Immature natural killer cell (primary cell): ENCODE measurements around the gene MED6. TPM values are rescaled to one million over a fixed set of nuclear protein-coding genes. Genes with fewer than 3 reads are reported as not detected.
A peak's percentile ranks its signal among the peaks of the same experiment; 100 is the strongest.

Experiments used
- DNase-seq, 3 donors: peaks; one replicate each; pipeline ENCODE4 v3.0.0; 2022; ENCODE audit warnings: mixed read lengths in 1 of 3
- H3K27ac Mint-ChIP-seq, 6 donors: one replicate each; pipeline ENCODE4 v1.8.0; 2020; ENCODE audit warnings: mixed read lengths in 6 of 6, mild to moderate bottlenecking in 5 of 6, inconsistent platforms in 4 of 6, moderate library complexity in 3 of 6
- H3K27me3 Mint-ChIP-seq, 3 donors: one replicate each; pipeline ENCODE4 v1.8.0; 2020 to 2021; ENCODE audit warnings: low read depth in 3 of 3, mild to moderate bottlenecking in 3 of 3, mixed read lengths in 3 of 3, moderate library complexity in 3 of 3, inconsistent platforms in 1 of 3
- H3K36me3 Mint-ChIP-seq, 3 donors: one replicate each; pipeline ENCODE4 v1.8.0; 2020; ENCODE audit warnings: mixed read lengths in 3 of 3, inconsistent platforms in 2 of 3, mild to moderate bottlenecking in 2 of 3
- H3K4me1 Mint-ChIP-seq, 2 donors: one replicate each; pipeline ENCODE4 v1.8.0; 2020; ENCODE audit warnings: inconsistent platforms in 2 of 2, mild to moderate bottlenecking in 2 of 2, mixed read lengths in 2 of 2, moderate library complexity in 1 of 2
- H3K4me3 Mint-ChIP-seq, 5 donors: one replicate each; pipeline ENCODE4 v1.8.0; 2020; ENCODE audit warnings: mild to moderate bottlenecking in 5 of 5, mixed read lengths in 5 of 5, inconsistent platforms in 3 of 5, moderate library complexity in 3 of 5
- H3K9me3 Mint-ChIP-seq, 6 donors: one replicate each; pipeline ENCODE4 v1.8.0; 2020; ENCODE audit warnings: mild to moderate bottlenecking in 6 of 6, mixed read lengths in 6 of 6, inconsistent platforms in 4 of 6, moderate library complexity in 3 of 6
- polyA plus RNA-seq, 3 donors: library from polyadenylated mRNA; unstranded; fragments of 300-500 nt; fragmentation: Illumina TruSeq; gene quantifications; one replicate each; pipeline ENCODE4 v1.2.3, GENCODE V29; 2021

Gene MED6, protein sequence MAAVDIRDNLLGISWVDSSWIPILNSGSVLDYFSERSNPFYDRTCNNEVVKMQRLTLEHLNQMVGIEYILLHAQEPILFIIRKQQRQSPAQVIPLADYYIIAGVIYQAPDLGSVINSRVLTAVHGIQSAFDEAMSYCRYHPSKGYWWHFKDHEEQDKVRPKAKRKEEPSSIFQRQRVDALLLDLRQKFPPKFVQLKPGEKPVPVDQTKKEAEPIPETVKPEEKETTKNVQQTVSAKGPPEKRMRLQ
- polyA plus RNA-seq: 10 to 100 TPM; 21.3 to 37.3 (median 28.5) TPM

- Mint-ChIP-seq H3K36me3 (peaks cover 0 to 6% (median 5%) of the 10 kb centered on the region in 3 donors), H3K27ac (peak within 1 kb of the TSS; percentile 87 to 98 (median 96)), H3K4me3 (peak within 1 kb of the TSS; percentile 97 to 100 (median 99)), H3K27me3 (peaks cover 5 to 12% (median 5%) of the 10 kb centered on the region in 3 donors), H3K9me3 (no peaks in the 10 kb centered on the region), H3K4me1 (peaks cover 19 to 46% of the 10 kb centered on the region in 2 donors)
- peak; percentile 84 to 89 (median 87) for DNase-seq
Measured at GRCh38 chr14:70600382-70601157, at the start of gene MED6. TSS of gene MED6 (minus strand) at chr14:70600655. CDS start at chr14:70600637, 18 bp downstream.

GRCh38 chr14:70649803-70650202 is 49.3 kb upstream of the MED6 start:
- Mint-ChIP-seq H3K4me3 (no peak overlapping the region), H3K36me3 (no peaks in the 10 kb centered on the region), H3K27me3 (peaks cover 0 to 4% (median 4%) of the 10 kb centered on the region in 3 donors), H3K4me1 (peaks cover 10 to 33% of the 10 kb centered on the region in 2 donors), H3K27ac (no peak overlapping the region), H3K9me3 (no peaks in the 10 kb centered on the region)
- no peak for DNase-seq

- Mint-ChIP-seq H3K4me1 (peaks cover 13 to 35% of the 10 kb centered on the region in 2 donors), H3K9me3 (no peaks in the 10 kb centered on the region), H3K27ac (no peak overlapping the region), H3K27me3 (peaks cover 0 to 12% (median 2%) of the 10 kb centered on the region in 3 donors), H3K4me3 (no peak overlapping the region), H3K36me3 (no peaks in the 10 kb centered on the region)
- no peak for DNase-seq
Measured at GRCh38 chr14:70648346-70648745, 47.9 kb upstream of the MED6 start.

- H3K27me3 Mint-ChIP-seq: peaks cover 0 to 22% (median 5%) of the 10 kb centered on the region in 3 donors
- H3K9me3 Mint-ChIP-seq: no peaks in the 10 kb centered on the region
- H3K4me1 Mint-ChIP-seq: peaks cover 23 to 40% of the 10 kb centered on the region in 2 donors
- H3K36me3 Mint-ChIP-seq: no peaks in the 10 kb centered on the region
- no peak for DNase-seq
- H3K4me3 Mint-ChIP-seq: no peak overlapping the region
- peak overlapping the region in 1 of 6 donors; percentile 72 for H3K27ac Mint-ChIP-seq
Measured at GRCh38 chr14:70646705-70647104, 46.2 kb upstream of the MED6 start.

- H3K4me1 Mint-ChIP-seq: peaks cover 29 to 45% of the 10 kb centered on the region in 2 donors
- H3K27me3 Mint-ChIP-seq: peaks cover 4 to 27% (median 5%) of the 10 kb centered on the region in 3 donors
- H3K27ac Mint-ChIP-seq: no peak overlapping the region
- DNase-seq: no peak
- H3K36me3 Mint-ChIP-seq: no peaks in the 10 kb centered on the region
- no peaks in the 10 kb centered on the region for H3K9me3 Mint-ChIP-seq
- no peak overlapping the region for H3K4me3 Mint-ChIP-seq
Measured at GRCh38 chr14:70645892-70646291, 45.4 kb upstream of the MED6 start.

GRCh38 chr14:70643967-70644366 is 43.5 kb upstream of the MED6 start:
- Mint-ChIP-seq H3K27ac (no peak overlapping the region), H3K9me3 (no peaks in the 10 kb centered on the region), H3K4me3 (peak overlapping the region in 4 of 5 donors; percentile 80 to 92 (median 88)), H3K4me1 (peaks cover 39 to 52% of the 10 kb centered on the region in 2 donors), H3K27me3 (peaks cover 5 to 31% (median 6%) of the 10 kb centered on the region in 3 donors), H3K36me3 (no peaks in the 10 kb centered on the region)
- DNase-seq: no peak

DNA sequence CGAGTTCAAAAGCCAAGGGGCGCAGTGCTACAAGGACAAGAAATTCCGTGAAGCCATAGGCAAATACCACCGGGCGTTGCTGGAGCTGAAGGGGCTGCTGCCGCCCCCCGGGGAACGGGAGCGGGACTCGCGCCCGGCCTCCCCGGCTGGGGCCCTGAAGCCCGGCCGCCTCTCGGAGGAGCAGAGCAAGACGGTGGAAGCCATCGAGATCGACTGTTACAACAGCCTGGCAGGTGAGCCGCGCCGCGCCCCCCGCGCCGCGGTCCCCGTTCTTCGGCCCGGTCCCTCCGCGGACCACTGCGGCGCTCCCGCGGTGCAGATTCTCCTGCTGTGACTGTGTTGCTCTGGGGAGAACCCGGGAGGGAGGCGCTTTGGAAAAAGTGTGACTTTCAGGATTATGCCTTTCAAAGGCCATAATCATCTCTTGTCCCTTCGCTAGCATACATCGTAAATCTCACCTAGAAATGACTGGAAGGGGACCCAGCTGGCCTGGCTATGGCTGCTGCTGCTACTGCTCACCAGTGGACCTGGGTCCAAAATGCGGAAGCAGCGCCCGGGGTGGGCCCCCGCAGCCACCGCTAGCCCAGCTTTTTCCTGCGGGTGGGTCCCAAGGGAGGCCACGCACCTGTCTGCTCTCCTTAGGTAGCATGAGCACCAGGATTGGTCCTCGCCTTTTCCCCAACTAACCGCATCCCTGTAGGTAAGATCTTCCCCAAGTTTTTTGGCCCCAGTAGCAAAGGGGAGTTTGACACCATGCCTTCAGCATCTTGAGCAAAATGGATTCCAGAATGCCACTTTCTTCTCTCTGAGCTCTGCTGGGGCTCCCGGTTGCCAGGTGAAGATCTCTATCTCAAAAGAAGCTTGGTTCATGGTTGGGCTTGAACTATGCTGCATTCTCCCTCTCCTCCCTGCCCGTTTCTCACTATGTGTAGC is 42.1 kb upstream of the MED6 start:
- Mint-ChIP-seq H3K4me3 (peak overlapping the region; percentile 80 to 92 (median 89)), H3K27ac (peak overlapping the region in 5 of 6 donors; percentile 42 to 83 (median 59)), H3K36me3 (no peaks in the 10 kb centered on the region), H3K9me3 (no peaks in the 10 kb centered on the region), H3K4me1 (peaks cover 39 to 50% of the 10 kb centered on the region in 2 donors), H3K27me3 (peaks cover 4 to 32% (median 8%) of the 10 kb centered on the region in 3 donors)
- DNase-seq: peak; percentile 5 to 19 (median 10)

DNA sequence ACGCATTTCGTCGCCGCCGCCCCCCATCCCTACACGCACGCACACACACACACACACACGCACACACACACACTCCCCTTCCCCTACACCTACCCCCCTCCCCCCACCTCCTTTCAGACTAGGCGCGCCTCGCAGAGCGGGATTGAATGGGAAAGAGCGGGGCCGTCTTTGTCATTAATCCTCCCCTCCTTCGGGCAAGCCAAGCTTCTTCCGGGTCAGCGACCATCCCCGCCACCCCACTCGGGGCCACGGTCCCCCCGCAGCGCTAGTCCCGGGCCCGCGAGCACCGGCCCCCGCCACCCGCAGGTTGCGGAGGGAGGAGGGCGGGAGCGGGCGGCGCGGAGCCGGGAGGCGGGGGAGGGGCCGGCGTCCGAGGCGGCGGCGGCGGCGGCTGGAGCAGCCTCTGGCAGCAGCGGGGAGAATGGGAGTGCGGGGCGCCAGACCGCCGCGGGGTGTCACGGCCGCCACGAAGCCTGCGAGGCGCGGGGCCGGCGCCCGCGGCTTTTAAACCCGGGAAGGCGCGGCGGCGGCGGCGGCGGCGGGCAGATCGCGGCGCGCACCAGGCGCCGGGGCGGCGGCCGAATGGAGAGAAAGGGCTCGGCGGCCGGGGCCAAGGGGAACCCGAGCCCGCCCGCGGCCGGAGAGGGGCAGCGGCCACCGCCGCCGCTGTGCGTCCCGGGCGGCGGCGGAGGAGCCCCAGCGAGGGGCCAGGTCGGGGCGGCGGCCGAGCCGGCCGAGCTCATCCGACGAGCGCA is 41.3 kb upstream of the MED6 start, which contains the start of gene TTC9:
Gene TTC9 (plus strand): TSS at position 369 of the 755 bp plus-strand sequence. CDS start 214 bp downstream, at position 583.
- Mint-ChIP-seq H3K36me3 (no peaks in the 10 kb centered on the region), H3K4me3 (peak within 1 kb of the TSS; percentile 90 to 93 (median 90)), H3K9me3 (no peaks in the 10 kb centered on the region), H3K27me3 (peaks cover 4 to 32% (median 8%) of the 10 kb centered on the region in 3 donors), H3K27ac (peak within 1 kb of the TSS; percentile 3 to 85 (median 72)), H3K4me1 (peaks cover 37 to 47% of the 10 kb centered on the region in 2 donors)
- DNase-seq: peak; percentile 17 to 30 (median 18)

- peaks cover 32 to 40% of the 10 kb centered on the region in 2 donors for H3K4me1 Mint-ChIP-seq
- peak; percentile 8 to 18 (median 15) for DNase-seq
- peaks cover 0 to 2% (median 0%) of the 10 kb centered on the region in 6 donors for H3K9me3 Mint-ChIP-seq
- H3K27me3 Mint-ChIP-seq: peaks cover 4 to 30% (median 8%) of the 10 kb centered on the region in 3 donors
- peak overlapping the region; percentile 89 to 93 (median 90) for H3K4me3 Mint-ChIP-seq
- peak overlapping the region; percentile 2 to 85 (median 64) for H3K27ac Mint-ChIP-seq
- peaks cover 0 to 4% (median 0%) of the 10 kb centered on the region in 3 donors for H3K36me3 Mint-ChIP-seq
Measured at GRCh38 chr14:70640938-70641547, 40.6 kb upstream of the MED6 start.

- no peak overlapping the region for H3K27ac Mint-ChIP-seq
- H3K36me3 Mint-ChIP-seq: peaks cover 0 to 5% (median 0%) of the 10 kb centered on the region in 3 donors
- H3K4me1 Mint-ChIP-seq: peaks cover 20 to 27% of the 10 kb centered on the region in 2 donors
- peaks cover 0 to 2% (median 0%) of the 10 kb centered on the region in 6 donors for H3K9me3 Mint-ChIP-seq
- peaks cover 4 to 23% (median 8%) of the 10 kb centered on the region in 3 donors for H3K27me3 Mint-ChIP-seq
- H3K4me3 Mint-ChIP-seq: no peak overlapping the region
- DNase-seq: no peak
Measured at GRCh38 chr14:70638416-70638815, 38.0 kb upstream of the MED6 start.

GRCh38 chr14:70635971-70636595 is 35.6 kb upstream of the MED6 start:
- Mint-ChIP-seq H3K36me3 (peaks cover 0 to 5% (median 0%) of the 10 kb centered on the region in 3 donors), H3K9me3 (peaks cover 0 to 2% (median 0%) of the 10 kb centered on the region in 6 donors), H3K27me3 (peaks cover 5 to 13% (median 6%) of the 10 kb centered on the region in 3 donors), H3K4me1 (peaks cover 9 to 12% of the 10 kb centered on the region in 2 donors), H3K27ac (no peak overlapping the region), H3K4me3 (no peak overlapping the region)
- DNase-seq: no peak

DNA sequence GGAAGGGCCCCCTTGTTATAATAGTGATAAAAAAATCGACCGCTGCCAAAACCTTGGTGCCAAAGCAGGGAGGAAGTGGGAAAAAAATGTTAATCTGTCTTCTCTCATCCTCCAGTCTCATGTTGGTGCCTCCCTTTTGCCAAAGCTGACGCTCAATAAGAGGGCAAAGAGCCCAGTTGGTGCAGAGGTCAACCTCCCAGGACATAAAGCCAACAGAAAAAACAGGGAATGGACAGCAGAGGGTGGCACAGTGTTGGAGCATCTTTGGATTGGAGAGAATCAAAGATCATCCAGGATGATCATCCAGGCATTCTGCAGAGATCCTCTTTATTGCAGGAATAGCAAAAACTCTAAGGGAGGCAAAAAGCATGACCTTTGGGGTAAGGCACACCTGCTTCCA is 31.5 kb upstream of the MED6 start:
- peaks cover 2 to 9% (median 8%) of the 10 kb centered on the region in 6 donors for H3K9me3 Mint-ChIP-seq
- peaks cover 4 to 9% (median 9%) of the 10 kb centered on the region in 3 donors for H3K27me3 Mint-ChIP-seq
- H3K27ac Mint-ChIP-seq: no peak overlapping the region
- H3K4me3 Mint-ChIP-seq: no peak overlapping the region
- DNase-seq: no peak
- H3K4me1 Mint-ChIP-seq: no peaks in the 10 kb centered on the region
- H3K36me3 Mint-ChIP-seq: peaks cover 0 to 5% (median 0%) of the 10 kb centered on the region in 3 donors
